ENCODE data around the gene MEX3D. TPM values are rescaled to one million over a fixed set of nuclear protein-coding genes. Genes with fewer than 3 reads are reported as not detected.

MEX3D gene
- total and polyA plus RNA-seq, 2 experiments from 2014 or later, result 12.4 to 94.9 TPM

DNA sequence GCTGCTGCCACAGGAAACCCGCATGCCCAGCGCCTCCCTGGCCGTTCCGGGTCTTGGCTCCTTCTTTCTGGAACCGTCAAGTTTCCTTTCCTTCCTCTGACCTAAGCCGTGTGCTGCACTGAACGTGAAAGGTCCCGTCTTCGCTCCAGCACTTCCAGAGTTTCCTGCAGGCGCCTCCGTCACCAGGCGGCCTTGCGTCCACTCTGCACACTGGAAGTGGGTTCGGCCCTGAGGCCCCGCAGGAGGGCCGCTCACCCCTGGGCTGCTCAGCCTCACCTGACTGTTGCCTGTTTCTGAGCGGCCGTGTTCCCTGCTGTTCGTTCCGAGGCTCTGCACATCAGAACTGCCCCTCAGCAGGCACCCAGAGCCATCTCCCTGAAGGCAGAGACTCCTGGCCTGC is 12.3 kb upstream of the MEX3D start (continued):
- TF ChIP-seq, protein P1, sequence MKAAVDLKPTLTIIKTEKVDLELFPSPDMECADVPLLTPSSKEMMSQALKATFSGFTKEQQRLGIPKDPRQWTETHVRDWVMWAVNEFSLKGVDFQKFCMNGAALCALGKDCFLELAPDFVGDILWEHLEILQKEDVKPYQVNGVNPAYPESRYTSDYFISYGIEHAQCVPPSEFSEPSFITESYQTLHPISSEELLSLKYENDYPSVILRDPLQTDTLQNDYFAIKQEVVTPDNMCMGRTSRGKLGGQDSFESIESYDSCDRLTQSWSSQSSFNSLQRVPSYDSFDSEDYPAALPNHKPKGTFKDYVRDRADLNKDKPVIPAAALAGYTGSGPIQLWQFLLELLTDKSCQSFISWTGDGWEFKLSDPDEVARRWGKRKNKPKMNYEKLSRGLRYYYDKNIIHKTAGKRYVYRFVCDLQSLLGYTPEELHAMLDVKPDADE (IDR thresholded peaks at IDR 0.05), result no peak
- no peak for TF ChIP-seq JUNB (IDR thresholded peaks at IDR 0.05; ENCODE audit: unreplicated experiment)
- TF ChIP-seq EZH2 (IDR thresholded peaks at IDR 0.05; ENCODE audit: low read depth, unreplicated experiment), result no peak

GRCh38 chr19:1579222-1579621 is 11.1 kb upstream of the MEX3D start:
- H3K4me3 Mint-ChIP-seq, result no peak overlapping the region; the same call in 2 of the 3 replicates
- Histone ChIP-seq H3K4me2 (no peak overlapping the region), H3K9me2 (ENCODE audit: insufficient read depth) (no peaks in the 10 kb centered on the region), H3K4me1 (ENCODE audit: insufficient read depth) (no peaks in the 10 kb centered on the region), H3K27ac (ENCODE audit: low read depth) (no peak overlapping the region), H3F3A (replicated peaks; ENCODE audit: low read depth) (no peaks in the 10 kb centered on the region), H2AFZ (no peak overlapping the region), H4K20me1 (replicated peaks; ENCODE audit: insufficient read depth) (peaks cover 9% of the 10 kb centered on the region), H3K4me3 (no peak overlapping the region), H3K79me2 (replicated peaks; ENCODE audit: insufficient read depth) (no peaks in the 10 kb centered on the region), H3K27me3 (ENCODE audit: insufficient read depth) (no peaks in the 10 kb centered on the region), H3K36me3 (ENCODE audit: insufficient read depth) (no peaks in the 10 kb centered on the region; the same call in 1 of the 2 replicates)
- DNase-seq (ENCODE audit: low spot score) (no peak), ATAC-seq (no peak)
- H3K9me3 Mint-ChIP-seq, result no peaks in the 10 kb centered on the region
- peaks cover 50% of the 10 kb centered on the region for H3K36me3 Mint-ChIP-seq (ENCODE audit: low read depth)
- no peak overlapping the region for H3K27ac Mint-ChIP-seq
- no peaks in the 10 kb centered on the region for H3K4me1 Mint-ChIP-seq
- no peak for TF ChIP-seq ZNF114 (CRISPR knock-in tag; IDR thresholded peaks at IDR 0.05)
- TF ChIP-seq, protein P1 (IDR thresholded peaks at IDR 0.05), result no peak
- no peak for TF ChIP-seq STAT1 (IDR thresholded peaks at IDR 0.05; ENCODE audit: unreplicated experiment)
- TF ChIP-seq ZNF331 (CRISPR knock-in tag; IDR thresholded peaks at IDR 0.05; ENCODE audit: low read depth), result no peak
- no peak for TF ChIP-seq CREB1 (CRISPR knock-in tag; IDR thresholded peaks at IDR 0.05; ENCODE audit: low read depth)
- no peak for TF ChIP-seq NANOG (IDR thresholded peaks at IDR 0.05; ENCODE audit: borderline replicate concordance)
- no peak for TF ChIP-seq EZH2 (IDR thresholded peaks at IDR 0.05; ENCODE audit: low read depth, unreplicated experiment)
- no peak for TF ChIP-seq CTCF (conservative IDR thresholded peaks at IDR 0.05; ENCODE audit: low read depth in 2 of 2)
- TF ChIP-seq ZNF462 (CRISPR knock-in tag; IDR thresholded peaks at IDR 0.05), result no peak
- H3K27me3 Mint-ChIP-seq (ENCODE audit: insufficient read depth, low read depth, poor library complexity), result peaks cover 10% of the 10 kb centered on the region
